Epithelial cell of proximal tubule (primary cell): ENCODE measurements around the gene BMPR1B. TPM values are rescaled to one million over a fixed set of nuclear protein-coding genes. Genes with fewer than 3 reads are reported as not detected.

Experiments
- DNase-seq: peaks from one replicate; pipeline ENCODE4 v3.0.0-alpha.2; 2011; ENCODE audit warnings: low read depth
- H3K4me3 ChIP-seq: 2 replicates; pipeline ENCODE4 v1.5.1; 2011; ENCODE audit warnings: low read depth, mild to moderate bottlenecking, low read length
- CTCF ChIP-seq: conservative IDR thresholded peaks from 2 replicates; pipeline ENCODE4 v1.5.1; 2012; ENCODE audit warnings: low read depth, mild to moderate bottlenecking, low read length
- total RNA-seq: library from RNA; depleted of rRNA; stranded (reverse); fragments of >200 nt; gene quantifications from 2 replicates; pipeline ENCODE4 v1.2.3, GENCODE V29; 2015

The BMPR1B gene
- total RNA-seq, 1 donor from 2014 or later, result 2.0 TPM

- DNase-seq, result no peak
- no peak overlapping the region for H3K4me3 ChIP-seq
- TF ChIP-seq CTCF, result no peak
Measured at GRCh38 chr4:94912606-94913005, 154.9 kb downstream of the BMPR1B start.

GRCh38 chr4:94913316-94913715 lies 155.6 kb downstream of the BMPR1B start:
- H3K4me3 ChIP-seq, result no peak overlapping the region
- no peak for DNase-seq
- no peak for TF ChIP-seq CTCF

GRCh38 chr4:94917146-94917545 lies 159.4 kb downstream of the BMPR1B start:
- H3K4me3 ChIP-seq, result no peak overlapping the region
- DNase-seq, result no peak
- TF ChIP-seq CTCF, result no peak

- DNase-seq, result no peak
- no peak for TF ChIP-seq CTCF
- no peak overlapping the region for H3K4me3 ChIP-seq
Measured at GRCh38 chr4:94918543-94918942, 160.8 kb downstream of the BMPR1B start.

GRCh38 chr4:94920369-94920768 lies 162.6 kb downstream of the BMPR1B start:
- H3K4me3 ChIP-seq, result no peak overlapping the region
- no peak for DNase-seq
- TF ChIP-seq CTCF, result no peak

DNA sequence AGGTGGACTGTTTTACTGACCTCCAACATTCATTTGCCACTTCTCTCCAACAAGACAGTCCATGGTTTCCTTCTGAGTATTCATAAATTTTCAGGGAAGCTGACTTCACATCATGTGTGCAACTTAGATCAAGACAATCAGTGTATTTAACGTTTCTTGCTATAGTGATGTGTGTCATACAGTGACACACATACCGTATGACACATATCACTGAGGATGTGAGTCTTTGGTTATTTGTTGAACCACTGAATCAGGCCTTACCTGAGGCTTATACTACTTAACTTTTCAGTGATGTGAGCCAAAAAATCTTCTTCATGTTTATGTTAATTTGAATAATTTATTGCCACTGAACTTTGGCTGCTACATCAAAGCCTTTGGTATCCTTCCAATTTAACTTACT lies 166.8 kb downstream of the BMPR1B start:
- TF ChIP-seq CTCF, result no peak
- DNase-seq, result no peak
- H3K4me3 ChIP-seq, result no peak overlapping the region

DNA sequence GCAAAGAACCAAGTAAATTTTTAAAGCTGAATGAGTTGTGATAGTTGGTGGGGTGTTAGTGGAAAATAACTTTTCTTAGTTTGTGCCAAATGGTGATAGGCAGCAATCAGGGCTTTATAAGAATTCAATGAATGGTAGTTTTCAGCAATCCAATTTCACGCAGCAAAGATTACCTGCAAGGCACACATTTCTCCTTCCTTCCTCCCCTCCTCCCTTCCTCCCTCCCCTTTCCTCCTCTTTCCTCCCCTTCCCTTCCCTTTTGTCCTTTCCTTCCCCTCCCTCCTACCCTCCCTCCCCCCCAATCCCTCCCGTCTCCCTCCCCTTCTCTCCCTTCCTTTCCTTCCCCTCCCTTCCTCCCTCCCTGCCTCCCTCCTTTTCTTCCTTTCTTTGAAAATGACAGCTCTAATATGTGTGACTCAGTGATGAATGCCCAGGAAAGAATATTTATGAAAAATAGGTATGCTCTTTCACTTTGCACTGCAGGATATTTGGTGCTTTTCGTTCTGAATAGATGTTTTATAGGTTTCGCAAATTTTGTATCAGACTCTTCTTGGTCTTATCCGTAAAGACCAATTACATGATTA lies 168.1 kb downstream of the BMPR1B start:
- H3K4me3 ChIP-seq, result no peak overlapping the region
- no peak for DNase-seq
- no peak for TF ChIP-seq CTCF
